Stimulated activated CD4-positive, alpha-beta T cell treated with anti-CD3 and anti-CD28 coated beads, Interleukin-1b, Interleukin-23, amount 100 ng/mL, for 1 hour (primary cell): ENCODE measurements around the gene GAS2L2.
"Not testable (repeated sequence)": the region's sequence is repeated elsewhere in the genome, so short reads cannot be mapped to it uniquely, and the experiment has no call there.

Experiments used
- DNase-seq, 2 donors: peaks; one replicate each; pipeline ENCODE4 v3.0.0-alpha.2; 2020; ENCODE audit warnings: low read depth in 2 of 2

The GAS2L2 gene

GRCh38 chr17:35773129-35773528, 20.1 kb upstream of the GAS2L2 start:
- DNase-seq: no peak

DNA sequence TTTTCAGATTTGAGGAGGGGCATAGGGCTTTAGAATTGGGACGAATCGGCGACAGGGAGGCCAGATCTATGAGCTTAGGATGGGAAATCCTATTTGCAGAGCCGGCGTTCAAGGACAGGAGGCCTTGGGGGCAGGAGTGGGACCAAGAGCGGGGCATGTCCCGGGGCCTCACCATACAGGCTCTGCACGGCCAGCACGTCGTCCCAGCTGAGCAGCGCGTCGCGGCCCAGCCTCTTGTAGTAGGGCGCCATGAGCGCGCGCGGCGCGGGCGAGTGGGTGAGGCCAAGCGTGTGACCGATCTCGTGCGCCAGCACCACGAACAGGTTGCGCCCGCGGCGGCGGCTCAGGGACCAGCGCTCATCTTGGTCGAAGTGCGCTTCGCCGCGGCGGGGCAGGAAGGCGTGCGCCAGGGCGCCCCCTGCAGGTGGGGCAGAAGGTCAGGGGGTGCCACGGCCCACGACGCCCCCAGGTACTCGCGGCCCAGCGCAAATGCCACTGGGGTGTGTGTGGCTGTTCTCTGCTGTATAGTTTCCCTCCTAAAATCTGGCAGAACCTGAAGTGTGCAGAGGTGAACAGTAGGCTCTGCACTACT, 17.0 kb upstream of the GAS2L2 start:
- DNase-seq: no peak

DNA sequence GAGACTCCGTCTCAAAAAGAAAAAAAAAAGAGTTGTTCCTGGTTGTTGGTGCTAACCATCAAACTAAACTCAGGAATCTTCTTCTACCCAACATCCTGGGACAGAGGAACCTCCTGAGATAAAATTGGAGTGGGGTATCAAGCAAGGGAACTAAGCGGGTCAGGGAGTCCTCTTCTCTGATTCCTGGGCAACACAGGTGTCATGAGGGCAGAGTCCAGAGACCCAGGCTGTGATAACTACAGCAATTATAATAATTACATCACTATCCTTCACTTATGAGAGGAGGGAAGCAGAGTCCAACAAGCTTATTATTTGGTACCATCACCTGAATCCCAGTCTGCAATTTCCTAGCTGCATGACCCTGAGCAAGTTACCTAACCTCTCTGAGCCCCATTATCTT, 15.8 kb upstream of the GAS2L2 start:
- DNase-seq: no peak

DNA sequence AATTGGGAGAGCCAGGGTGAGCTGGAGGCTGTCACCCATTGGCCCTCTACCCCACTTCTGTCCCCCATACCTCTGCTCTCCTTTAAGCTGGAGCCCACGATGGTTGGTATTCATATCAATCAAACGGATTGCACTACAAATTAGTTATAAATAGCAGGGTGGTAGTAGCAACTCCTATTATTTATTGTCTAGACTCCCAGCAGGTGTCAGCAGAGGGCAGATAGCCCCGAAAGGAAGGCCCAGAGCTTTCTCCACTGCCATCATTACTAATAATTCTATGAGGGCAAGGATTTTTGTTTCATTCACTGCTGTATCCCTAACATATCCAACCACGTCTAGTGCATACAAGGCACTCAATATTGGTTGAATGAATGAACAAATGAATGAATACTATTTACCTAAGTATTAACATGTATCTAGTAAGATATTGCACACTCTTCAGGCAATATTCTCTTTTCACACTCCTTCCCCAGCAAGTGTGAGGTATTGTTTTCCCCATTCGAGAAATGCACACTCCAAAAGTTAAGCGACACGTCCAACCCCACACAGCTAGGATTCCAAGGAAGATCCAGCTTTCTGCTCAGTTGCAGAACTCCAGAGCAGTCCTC, 14.0 kb upstream of the GAS2L2 start:
- peak in 1 of 2 donors; percentile 7 for DNase-seq

GRCh38 chr17:35766489-35766877, 13.4 kb upstream of the GAS2L2 start:
- no peak for DNase-seq

- no peak for DNase-seq
Measured at GRCh38 chr17:35765756-35766488, 12.9 kb upstream of the GAS2L2 start.

DNA sequence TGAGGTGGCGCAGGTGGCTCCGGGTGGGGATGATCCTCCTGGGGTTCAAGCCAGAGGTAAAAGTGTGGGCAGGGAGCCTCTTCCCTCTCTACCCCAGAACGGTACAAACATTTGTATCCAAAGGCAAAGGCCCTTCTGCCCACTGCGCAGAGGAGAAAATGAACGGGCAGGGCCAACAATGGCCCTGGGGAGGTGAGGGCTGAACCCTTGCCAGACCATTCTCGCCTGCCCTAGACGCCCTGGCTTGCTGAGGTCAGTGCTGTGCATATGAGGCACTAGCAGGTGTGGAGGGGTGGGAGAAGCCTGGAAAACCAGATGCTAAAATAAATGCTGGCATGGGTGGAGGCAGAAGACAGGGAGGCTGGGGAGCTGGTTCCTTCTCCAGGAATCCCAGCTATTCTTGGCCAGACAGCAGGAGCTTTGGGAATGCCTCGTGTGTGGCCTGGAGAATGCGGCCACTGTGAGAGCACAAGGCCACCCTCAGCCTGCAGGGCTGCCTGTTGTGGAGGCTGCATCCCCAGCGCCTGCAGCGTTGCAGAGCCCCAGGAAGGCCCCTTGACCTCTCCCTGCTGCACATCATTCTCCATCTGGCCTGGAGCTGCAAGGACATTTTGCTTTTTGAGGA, 12.2 kb upstream of the GAS2L2 start:
- no peak for DNase-seq

DNA sequence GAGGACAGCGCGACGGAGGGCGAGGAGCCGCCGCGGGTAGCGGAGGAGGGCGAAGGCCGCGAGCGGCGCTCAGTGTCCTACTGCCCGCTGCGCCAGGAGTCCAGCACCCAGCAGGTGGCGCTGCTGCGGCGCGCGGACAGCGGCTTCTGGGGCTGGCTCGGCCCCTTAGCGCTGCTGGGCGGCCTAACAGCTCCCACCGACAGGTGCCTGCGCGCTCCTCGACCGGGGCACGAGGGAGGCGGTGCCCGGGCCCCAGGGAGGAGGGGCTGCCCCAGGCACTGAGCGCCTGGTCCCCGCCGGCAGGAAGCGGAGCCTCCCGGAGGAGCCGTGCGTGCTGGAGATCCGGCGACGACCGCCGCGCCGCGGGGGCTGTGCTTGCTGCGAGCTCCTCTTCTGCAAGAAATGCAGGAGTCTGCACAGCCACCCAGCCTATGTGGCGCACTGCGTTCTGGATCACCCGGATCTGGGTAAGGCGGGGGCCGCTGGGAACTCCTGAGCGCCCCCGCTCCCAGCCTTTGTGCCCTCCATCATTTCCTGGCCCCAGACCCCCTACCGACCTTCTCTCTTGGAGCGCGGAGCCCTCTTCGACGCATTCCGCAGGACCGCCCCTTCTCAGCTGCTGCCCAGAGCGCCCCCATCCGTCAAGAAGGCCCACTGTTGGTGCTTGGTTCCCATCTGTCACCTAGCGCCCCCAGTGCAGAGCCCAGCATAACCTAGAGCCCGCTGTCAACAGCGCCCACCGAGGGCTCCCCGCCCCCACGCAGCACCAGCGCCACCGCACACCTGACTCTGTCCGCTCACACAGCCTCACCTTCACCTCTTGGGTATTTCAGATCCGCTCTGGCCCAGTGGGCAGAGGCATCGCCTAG, 11.3 kb upstream of the GAS2L2 start:
- DNase-seq: peak; percentile 74 to 77

DNA sequence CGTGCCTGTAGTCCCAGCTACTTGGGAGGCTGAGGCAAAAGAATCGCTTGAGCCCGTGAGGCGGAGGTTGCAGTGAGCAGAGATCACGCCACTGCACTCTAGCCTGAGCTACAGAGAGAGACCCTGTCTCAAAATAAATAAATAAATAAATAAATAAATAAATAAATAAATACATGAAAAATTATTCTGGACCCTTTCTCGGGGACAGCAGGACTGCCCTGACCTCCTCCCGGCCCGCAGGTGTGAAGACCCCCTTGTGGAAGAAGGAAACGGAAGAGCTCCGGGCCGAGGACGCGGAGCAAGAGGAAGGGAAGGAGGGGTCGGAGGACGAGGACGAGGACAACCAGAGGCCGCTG, 10.7 kb upstream of the GAS2L2 start:
- DNase-seq: no peak

DNA sequence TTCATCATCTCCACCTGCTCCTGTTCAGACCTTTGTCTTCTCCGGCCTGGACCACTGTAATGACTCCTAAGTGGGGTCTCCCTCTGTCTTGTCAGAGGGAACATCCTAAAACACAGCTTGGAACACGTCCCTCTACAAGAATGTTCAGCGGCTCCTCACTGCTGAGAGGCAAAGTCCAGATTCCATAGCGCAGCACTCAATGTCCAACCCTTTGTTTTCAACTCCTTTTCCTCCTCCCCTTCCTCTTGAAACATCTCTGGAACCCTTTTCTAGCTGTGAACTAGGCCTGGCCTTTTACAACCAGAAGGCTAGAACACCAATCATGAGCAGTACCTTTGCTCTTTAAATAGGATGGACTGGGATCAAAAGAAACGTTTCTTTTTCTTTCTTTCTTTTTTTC, 8.6 kb upstream of the GAS2L2 start:
- no peak for DNase-seq

DNA sequence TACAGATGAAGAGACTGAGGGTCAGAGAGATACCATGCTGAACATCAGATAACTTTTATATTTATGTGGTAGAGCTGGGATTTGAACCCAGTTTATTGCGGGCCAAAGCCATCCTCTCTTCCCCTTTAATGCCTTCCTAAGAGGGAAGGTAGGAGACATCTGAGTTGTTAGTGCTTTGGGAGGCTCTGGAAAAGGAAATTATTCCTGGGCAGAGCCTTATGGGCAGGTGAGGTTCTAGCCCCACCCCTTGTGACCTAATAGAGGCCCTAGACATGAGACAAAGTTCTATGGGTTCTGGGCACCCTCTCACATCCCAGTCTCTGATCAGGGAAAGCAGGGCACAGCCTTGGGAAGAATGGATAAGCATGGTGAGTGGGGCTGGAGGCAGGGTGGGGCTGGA, 7.5 kb upstream of the GAS2L2 start, which contains the start of gene C17orf50:
Gene C17orf50, plus strand, starts transcription at position 301 of the 400 bp plus-strand sequence. Its CDS starts 55 bp downstream, at position 356.
- DNase-seq: no peak

DNA sequence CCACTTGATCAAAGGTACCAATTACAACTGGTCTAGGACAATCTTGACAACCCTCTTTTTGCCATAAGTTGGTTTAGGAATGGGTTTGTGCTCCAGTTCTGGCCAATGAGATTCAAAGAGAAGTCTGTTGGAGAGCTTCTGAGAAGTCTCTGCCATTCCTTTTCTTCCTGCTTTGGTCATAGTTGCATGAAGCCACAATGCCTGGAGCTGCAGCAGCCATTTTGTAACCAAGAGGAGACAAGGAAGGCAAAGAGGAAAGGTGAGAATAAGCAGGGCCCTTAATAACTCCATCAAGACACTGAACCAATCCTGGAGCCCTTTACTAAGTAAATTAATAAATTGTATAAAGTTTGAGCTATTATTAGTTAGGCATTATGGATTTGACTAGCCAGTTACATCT, 4.2 kb upstream of the GAS2L2 start:
- DNase-seq: no peak

DNA sequence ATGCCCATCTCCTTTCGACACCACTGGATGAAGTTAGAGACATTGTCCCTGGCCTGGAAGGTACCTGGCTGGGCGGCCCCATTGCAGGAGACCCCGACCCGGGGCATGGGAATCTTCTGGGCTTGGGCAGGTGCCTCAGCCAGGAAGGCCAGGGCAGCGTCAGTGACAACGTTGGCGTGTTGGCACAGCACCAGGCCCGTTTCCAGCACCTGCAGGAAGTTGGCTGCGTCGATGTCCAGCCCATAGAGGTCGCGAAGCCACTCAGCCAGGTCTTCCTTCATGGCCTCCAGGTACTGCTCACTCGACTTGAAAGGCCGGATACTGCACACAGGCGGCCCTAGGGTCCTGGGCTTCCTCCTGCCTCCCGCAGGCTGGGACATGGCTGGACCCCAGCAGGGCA, 568 bp downstream of the GAS2L2 start:
- DNase-seq: no peak

DNA sequence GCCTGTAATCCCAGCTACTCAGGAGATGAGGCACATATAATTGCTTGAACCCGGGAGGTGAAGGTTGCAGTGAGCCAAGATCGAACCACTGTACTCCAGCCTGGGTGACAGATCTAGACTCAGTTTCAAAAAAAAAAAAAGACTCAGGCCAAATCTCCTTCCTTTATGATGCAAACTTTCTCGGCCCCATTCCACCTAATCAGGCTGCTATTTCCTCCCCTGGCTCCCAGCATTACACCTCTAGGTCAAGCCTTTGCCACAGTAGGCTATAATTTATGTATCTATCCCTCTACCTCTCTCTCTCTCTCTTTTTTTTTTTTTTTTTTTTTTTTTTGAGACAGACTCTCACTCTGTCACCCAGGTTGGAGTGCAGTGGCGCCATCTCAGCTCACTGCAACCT, 1.5 kb downstream of the GAS2L2 start:
- not testable (repeated sequence) for DNase-seq

DNA sequence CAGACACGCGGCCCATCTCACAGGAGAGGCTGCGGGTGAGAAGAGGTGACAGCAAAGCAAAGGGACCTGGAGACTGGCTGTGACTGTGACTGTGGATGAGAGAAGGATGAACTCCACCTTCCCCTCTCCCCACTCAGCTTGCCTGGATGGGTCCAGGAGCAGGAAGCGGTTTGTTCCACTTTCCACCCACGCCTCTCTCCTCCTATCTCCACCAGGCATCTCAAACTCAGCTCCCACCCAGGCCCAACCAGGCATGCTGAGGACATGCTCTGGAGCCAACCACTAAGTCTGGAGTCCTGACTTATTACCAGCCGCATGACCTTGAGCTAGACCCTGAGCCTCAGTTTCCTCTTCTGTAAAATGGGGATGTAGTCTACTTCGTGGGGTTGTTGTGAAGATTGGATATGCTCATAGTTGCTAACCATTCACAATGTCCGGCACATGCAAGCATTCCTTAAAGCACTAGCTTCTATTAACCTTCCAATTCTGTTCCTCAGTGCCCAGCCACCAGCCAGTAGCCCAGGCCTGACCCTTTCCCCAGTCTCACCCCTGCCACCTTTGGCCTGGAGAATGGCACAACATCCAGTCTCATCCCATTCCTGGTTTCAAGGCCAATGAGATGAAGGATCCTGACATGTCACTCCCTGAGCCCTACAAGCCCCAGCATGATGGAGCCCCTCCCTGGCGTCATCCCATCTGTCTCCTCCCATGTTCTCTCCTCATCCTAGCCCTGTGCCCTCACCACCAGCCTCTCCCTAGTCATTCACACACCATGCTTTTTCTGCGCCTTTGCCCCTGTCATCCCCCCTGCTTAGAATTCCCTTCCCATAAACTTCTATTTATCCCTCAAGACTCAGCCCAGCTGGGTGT, 2.3 kb downstream of the GAS2L2 start:
- no peak for DNase-seq

DNA sequence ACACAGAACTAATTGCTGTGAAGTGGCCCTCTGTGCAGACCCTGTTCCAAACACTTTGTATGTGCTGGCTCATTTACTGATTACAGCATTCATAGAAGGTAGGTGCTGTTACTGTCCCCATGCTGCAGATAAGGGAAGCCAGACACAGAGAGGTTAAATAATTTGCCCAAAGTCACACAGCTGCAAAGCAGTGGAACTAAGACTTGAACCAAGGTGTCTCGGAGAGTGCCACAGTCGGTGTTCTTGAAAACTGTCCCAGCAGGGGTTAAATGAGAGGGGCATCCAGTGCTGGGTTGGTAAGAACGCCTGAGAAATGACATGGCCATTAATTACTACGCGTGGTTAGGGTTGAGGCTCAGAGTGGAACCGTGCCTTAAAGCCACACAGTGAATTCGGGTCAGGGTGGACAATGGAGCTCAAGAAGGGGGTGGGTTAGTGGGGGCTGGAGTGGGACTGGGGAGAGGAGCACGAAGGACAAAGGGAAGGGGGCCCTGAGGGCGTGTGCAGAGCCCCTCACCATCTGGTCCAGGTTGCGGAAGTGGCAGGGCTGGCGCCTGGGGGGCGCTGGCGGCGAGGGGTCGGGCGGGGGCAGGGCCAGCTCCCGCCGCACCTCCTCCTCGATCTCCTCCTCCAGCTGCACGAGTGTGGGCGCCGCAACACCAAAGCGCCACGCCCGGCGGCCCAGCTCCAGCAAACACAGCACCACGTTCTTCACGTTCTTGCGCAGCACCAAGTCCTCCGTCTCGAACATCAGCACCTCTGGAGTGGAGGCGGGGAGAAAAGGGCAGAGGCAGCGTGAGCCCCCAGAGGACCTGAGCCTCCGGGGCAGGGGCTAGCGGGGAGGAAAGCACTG, 3.3 kb downstream of the GAS2L2 start:
- DNase-seq: no peak

GRCh38 chr17:35748979-35749378, 4.1 kb downstream of the GAS2L2 start:
- DNase-seq: no peak

- DNase-seq: no peak
Measured at GRCh38 chr17:35748341-35748841, 4.6 kb downstream of the GAS2L2 start.

DNA sequence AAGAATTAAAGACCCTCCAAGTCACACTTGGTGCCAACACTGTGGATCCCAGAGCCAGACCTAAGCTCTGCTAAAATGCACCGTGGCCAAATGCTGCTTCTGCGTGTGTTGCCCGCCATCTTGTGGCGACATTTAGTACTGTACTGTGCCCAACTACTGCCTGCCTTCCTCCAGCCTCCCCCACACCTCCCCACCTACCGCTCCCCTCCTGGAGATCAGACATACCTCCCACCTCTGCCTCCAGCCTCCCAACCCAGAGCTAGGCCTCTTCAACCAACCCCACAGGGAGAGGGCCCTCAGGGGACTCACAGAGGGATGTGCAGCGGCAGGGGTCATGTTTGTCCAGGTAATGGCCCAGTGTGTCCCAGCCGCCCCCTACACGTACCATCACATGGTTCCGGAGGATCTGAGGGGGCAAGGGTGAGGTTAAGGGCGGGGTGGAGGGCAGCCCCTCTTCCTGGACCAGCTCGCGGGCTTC, 5.5 kb downstream of the GAS2L2 start:
- DNase-seq: peak; percentile 38 to 76
